GM12873 (cell line): ENCODE measurements around the gene RPL15.

Experiments
- CTCF ChIP-seq: IDR thresholded peaks from 2 replicates; pipeline ENCODE4 v1.5.1; 2012; ENCODE audit warnings: low read depth, mild to moderate bottlenecking, moderate library complexity, low read length, control low read depth; ENCODE audit not compliant: insufficient read depth; ENCODE audit errors: missing control alignments

The RPL15 gene

GRCh38 chr3:23916886-23917678 lies at the start of gene RPL15, which contains the start of gene NKIRAS1:
Gene RPL15, plus strand, starts transcription at chr3:23917132. Its CDS starts 728 bp downstream, at chr3:23917860.
Gene NKIRAS1, minus strand, starts transcription at chr3:23916990. Its CDS starts 6,086 bp downstream, at chr3:23910904.
- peak; percentile 35 for TF ChIP-seq CTCF

DNA sequence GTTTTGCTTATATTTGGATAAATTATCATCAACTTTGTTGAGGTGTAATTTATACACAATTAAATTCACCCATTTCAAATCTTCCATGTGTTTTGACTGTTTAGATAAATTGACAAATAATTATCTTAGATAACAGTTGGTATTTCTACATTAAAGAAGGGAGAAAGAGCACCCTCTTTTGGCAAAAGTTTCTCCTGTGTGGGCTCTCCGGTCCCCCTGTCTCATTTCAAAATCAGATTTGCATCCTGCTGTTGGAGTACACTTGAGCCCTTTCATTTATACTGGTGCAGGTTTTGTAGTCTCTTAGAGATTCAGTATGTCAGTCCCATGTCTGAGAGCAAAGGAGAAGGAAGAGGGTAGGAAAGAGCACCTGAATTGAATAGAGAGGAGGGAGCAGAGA lies 49.5 kb upstream of the RPL15 start:
- TF ChIP-seq CTCF = peak; percentile 25

GRCh38 chr3:23867838-23868237 lies 49.1 kb upstream of the RPL15 start:
- no peak for TF ChIP-seq CTCF

GRCh38 chr3:23869977-23870662 lies 46.8 kb upstream of the RPL15 start:
- TF ChIP-seq CTCF = no peak

DNA sequence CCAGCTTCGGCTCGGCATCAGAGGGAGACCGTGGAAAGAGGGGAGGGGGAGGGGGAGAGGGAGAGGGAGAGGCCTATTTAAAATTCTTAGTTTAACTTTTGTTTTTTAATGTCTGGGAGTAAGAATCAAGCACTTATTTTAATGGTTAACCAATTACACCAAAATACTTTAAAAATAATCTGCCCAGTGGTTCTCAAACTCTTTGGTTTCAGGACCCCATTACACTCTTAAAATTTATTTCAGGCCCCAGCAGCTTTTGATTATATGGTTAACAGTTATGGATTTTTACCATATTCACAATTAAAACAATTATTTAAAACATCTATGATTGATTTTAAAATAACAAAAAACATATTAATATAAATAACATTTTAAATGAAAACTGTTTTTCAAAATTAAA lies 44.6 kb upstream of the RPL15 start:
- TF ChIP-seq CTCF = no peak

DNA sequence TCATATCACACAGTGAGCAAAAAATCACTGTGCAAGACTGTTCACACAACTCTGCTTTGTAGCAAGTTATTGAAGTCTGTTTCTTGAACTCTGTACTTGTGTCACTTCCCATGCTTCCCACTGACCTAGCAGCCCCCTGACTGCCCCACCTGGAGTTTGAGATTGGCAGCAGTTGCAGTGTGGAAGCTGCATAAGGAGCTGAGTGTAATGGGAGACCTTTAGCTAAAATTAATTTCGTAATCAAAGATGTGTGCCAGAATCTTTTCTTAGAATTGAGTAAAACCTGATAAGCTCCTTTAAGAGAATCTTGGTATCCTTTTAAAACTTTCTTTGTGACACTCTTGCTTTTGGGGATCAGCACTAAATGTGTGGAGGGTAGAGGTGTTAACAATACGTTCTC lies 43.0 kb upstream of the RPL15 start:
- no peak for TF ChIP-seq CTCF

DNA sequence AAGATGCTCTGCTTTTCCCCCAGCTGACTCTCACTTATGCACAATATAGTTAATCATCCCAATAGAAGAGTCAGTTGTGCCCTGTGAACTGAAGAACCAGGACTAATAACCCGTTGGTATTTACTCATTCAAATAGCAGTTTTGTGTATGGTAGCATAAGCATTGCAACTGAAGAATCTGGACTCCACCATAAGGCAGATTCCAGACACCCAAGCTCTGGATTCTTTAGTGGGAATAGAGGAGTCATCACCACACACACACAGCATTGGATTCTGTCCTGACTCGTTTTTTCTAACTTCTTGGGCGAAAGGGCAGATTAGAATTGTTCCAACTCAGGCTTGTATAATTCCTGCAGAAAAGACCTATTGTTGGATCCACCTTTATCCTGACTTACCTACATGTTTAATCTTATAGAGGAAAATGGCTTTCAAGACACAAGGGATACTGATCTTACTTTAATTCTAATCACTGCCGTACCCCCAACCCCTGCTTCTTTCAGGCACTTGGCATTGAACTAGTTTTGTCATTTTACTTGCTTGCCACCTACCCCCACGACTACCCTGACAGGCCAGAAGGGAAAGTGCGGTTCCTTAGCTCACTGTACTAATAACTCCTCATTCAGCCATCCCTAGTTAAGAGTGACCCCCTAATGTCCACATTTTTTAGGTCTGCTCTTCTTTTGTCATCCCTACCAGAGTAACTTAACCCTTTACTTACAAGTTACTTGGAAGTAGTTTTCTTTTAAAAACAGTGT lies 42.4 kb upstream of the RPL15 start:
- TF ChIP-seq CTCF = no peak
